Bronchial epithelial cell (primary cell): Measurements from ENCODE around the gene MDC1. TPM values are rescaled to one million over a fixed set of nuclear protein-coding genes. Genes with fewer than 3 reads are reported as not detected.

ENCODE experiments used
- DNase-seq: peaks from one replicate; pipeline ENCODE4 v3.0.0-alpha.2; 2010; ENCODE audit warnings: low read depth
- FAIRE-seq: peaks from 2 replicates; lab custom pipeline; 2011; peaks lifted over from hg19 to GRCh38; lab: Jason Lieb, UNC
- H3K27me3 ChIP-seq: 2 replicates; pipeline ENCODE4 v1.5.1; 2011; ENCODE audit warnings: low read length; ENCODE audit not compliant: control insufficient read depth, insufficient read depth
- H3K36me3 ChIP-seq: 2 replicates; pipeline ENCODE4 v1.5.1; 2011; ENCODE audit warnings: low read length; ENCODE audit not compliant: control insufficient read depth, insufficient read depth
- H3K4me3 ChIP-seq: 2 replicates; pipeline ENCODE4 v1.5.1; 2011; ENCODE audit warnings: mild to moderate bottlenecking, low read depth, low read length, control low read depth
- CTCF ChIP-seq: IDR thresholded peaks from 2 replicates; pipeline ENCODE4 v1.5.1; 2011; ENCODE audit warnings: mild to moderate bottlenecking, moderate library complexity, low read length, control low read depth, inconsistent platforms; ENCODE audit not compliant: insufficient read depth, severe bottlenecking
- total RNA-seq: library from RNA; depleted of rRNA; stranded (reverse); fragments of >200 nt; gene quantifications from 2 replicates; pipeline ENCODE4 v1.2.1, GENCODE V29; 2014

Gene MDC1
- total RNA-seq, 1 donor from 2014 or later, result 2.4 TPM

DNA sequence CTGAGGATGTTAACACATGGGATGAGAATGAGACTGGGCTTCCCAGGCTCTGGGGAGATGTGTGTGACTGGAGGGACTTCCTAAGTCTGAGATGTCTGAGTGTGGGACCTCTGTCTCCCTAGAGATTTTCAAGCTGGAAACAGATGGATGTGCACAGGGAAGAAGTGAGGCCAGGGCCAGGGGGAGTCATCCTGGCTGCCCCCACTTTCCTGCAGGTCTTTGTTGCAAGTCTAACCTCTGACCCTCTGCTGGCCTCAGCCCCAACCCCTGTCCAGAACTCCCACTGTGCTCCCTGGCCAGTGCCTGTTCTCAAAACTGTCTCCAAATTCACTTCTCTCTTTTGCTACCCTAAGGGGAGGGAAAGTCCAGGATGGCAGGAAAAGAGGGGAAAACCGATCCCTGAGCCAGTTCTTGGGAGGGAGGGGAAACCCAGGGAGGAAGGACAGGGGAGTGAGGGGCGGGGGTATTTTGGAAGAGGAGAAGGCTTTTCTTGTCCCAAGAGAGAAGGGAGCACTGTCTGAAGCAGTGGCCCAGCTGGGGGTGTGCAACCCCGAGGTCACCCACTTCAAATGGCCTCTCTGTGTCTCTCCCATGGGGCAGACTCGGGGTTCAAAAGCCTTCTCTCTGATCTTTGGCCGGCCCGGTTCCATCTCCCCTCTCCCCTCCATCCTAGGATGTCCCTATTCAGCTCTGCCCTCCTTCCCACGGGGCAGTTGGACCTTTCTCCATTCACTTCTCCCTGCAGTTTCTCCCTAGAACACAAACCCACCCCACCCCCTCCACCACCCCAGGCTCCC is 33.7 kb downstream of the MDC1 start:
- DNase-seq (peak; percentile 39), FAIRE-seq (no peak)
- H3K36me3 ChIP-seq, result peaks cover 9% of the 10 kb centered on the region
- H3K4me3 ChIP-seq, result peak overlapping the region; percentile 76
- no peaks in the 10 kb centered on the region for H3K27me3 ChIP-seq
- TF ChIP-seq CTCF, result no peak

DNA sequence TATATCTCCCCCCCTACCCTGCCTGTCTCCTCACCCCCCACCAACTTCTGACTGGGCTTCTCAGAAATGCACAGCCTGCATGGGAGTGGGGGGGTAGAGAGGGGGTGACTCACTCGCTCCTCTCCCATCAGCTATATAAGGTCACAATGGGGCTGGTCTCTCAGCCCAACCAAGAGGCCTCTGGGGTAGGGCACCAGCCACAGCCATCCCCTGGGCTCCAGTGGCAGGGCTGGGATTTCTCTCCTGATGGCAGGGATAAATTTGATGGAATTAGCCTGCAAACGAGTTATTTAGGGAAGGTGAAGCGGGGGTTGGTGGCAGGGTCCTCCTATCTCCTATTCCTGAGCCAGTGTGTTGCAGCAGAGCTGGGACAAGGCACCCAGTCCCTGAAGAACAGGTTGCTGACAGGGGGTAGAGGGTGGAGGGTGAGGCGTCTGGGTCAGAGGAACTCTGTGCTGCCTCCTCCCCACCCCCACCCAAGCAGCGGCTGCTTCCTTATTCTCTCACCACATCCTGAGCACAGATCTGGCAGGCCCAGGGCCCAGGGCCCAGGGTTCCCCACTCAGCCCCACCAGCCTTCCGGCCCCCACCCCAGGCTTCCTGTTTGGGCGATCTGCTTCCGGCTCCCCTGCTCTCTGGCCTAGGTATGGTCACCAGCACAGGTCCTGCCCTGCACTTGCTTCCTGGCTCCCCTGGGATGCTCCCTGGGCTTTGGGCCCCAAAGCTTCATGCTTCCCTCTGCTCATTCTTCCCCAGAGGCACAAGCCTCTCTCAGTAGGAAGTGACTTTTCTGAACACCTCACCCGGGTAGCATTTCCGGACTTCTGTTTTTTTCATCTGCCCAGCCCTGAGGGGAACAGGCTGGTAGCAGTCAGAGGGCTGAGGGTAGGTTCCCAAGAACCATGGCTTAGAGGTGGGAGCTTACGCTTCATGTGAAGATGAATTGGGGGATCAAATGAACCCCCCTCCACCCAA is 34.7 kb downstream of the MDC1 start:
- no peak for FAIRE-seq
- peak; percentile 86 for DNase-seq

GRCh38 chr6:30681766-30682142 is 35.3 kb downstream of the MDC1 start:
- FAIRE-seq, result no peak
- Histone ChIP-seq H3K36me3 (peaks cover 16% of the 10 kb centered on the region), H3K27me3 (no peaks in the 10 kb centered on the region), H3K4me3 (no peak overlapping the region)
- DNase-seq, result no peak
- TF ChIP-seq CTCF, result no peak

More for the DNA sequence above, 34.7 kb downstream of the MDC1 start:
- peaks cover 11% of the 10 kb centered on the region for H3K36me3 ChIP-seq
- H3K4me3 ChIP-seq, result peak overlapping the region; percentile 76
- TF ChIP-seq CTCF, result no peak
- H3K27me3 ChIP-seq, result no peaks in the 10 kb centered on the region

DNA sequence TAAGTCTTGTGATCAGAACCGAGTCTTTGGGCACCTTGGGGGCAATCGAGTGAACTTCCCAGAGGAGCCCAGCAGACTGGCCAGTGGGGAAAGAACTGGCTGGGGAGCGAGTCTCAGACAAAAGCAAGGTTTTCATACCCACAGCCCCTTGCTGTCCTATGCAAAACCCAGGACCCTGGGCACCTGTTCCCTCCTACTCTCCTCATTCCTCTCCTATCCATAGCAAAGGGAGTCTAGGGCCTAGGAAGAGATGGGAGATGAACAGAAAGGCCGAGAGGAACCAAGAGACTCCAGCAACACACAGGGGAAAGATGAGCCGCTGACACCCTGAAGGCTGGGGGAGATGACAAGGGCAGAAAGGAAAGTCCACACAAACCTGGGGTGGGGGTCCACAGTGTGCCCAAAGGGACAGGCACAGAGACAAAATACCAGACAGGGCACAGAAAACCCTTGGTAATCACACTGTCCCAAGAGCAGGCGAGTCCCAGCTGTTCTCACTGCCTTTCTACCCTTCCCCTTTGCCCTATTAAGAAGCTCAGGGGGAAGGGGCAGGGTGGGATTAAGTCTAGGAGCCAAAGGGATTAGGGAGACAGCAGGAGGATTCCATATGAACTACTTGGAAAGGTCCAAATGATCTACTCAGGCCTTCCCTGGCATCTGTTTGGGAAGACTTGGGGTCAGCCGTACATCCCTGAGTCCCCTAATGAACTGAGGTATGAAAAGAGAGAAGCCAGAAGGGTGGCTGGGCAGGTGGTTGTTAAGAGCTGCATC is 37.1 kb downstream of the MDC1 start:
- H3K36me3 ChIP-seq, result peaks cover 20% of the 10 kb centered on the region
- TF ChIP-seq CTCF, result no peak
- no peaks in the 10 kb centered on the region for H3K27me3 ChIP-seq
- H3K4me3 ChIP-seq, result no peak overlapping the region
- no peak for DNase-seq
- no peak for FAIRE-seq

DNA sequence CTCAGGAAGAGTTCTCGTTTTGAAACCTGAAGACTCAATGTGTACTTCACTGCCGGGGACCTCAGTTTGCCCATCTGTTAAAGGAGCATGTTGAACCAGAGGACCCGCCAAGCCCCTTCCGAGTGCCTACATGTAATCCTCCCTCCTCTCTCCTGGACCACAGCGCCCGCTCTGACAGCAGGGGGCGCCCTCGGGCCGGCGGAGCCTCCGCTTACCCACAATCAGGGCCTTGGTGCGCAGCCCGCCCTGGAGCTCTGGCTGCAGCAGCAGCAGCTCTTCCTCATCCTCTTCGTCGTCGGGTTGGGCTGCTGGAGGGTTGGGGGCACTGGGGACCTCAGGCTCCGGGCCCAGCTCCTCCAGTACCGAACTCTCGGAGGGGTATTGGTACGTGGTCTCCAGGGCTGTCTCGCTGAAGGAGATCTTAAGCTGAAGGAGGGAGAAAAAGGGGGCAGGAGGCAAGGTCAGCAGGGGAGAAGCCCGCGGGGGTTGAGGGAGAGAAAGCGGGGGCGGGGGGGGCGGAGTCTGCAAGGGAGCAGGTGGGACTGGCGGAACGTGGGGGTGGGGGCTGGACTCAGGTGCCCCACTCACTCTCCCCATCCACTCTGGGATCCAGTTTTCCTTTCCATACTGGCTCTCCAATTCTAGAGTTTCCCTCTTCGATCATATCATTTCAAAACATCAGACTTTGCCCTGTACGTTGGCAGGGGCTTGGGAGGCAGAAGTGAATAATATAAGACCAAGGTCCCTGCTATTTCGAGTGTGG is 37.9 kb downstream of the MDC1 start:
- FAIRE-seq (no peak), DNase-seq (peak; percentile 54)
- Histone ChIP-seq H3K27me3 (no peaks in the 10 kb centered on the region), H3K4me3 (no peak overlapping the region), H3K36me3 (peaks cover 19% of the 10 kb centered on the region)
- peak; percentile 97 for TF ChIP-seq CTCF
